SK-N-SH (cell line): ENCODE measurements around the gene GALNT18. TPM values are rescaled to one million over a fixed set of nuclear protein-coding genes. Genes with fewer than 3 reads are reported as not detected.

Experiments
- CTCF ChIA-PET: fragments of 300-600, 350-600 bp; formaldehyde crosslinking; extraction: SDS; loops from one replicate; lab custom pipeline; 2021; lab: Yijun Ruan, JAX
- POLR2A ChIA-PET: fragments of 350-600 bp; sonication (Branson Sonifier 250); formaldehyde crosslinking; extraction: SDS; loops from one replicate; lab custom pipeline; 2020; ENCODE audit warnings: antibody characterized with exemption, inconsistent platforms; lab: Yijun Ruan, JAX
- DNase-seq: peaks from one replicate; pipeline ENCODE4 v3.0.0; 2012
- H2AFZ ChIP-seq: fragments of 200-600 bp; sonication (generic); 2 replicates; pipeline ENCODE4 v1.8.1; 2016; ENCODE audit warnings: antibody characterized with exemption, mild to moderate bottlenecking, low read depth
- H3F3A ChIP-seq: fragments of 200-600 bp; sonication (generic); replicated peaks from 2 replicates; pipeline ENCODE3; 2016; ENCODE audit warnings: antibody characterized with exemption, mild to moderate bottlenecking; ENCODE audit not compliant: insufficient read depth
- H3K27ac ChIP-seq, 2 experiments: fragments of 200-500 bp in 1 of 2; fragments of 200-600 bp in 1 of 2; sonication (Bioruptor generic) in 1 of 2; sonication (generic), shearing (Covaris generic) in 1 of 2; 2 replicates each; pipeline versions ENCODE4 v1.5.1 to v1.6.1; 2014 to 2016; ENCODE audit warnings: low read depth in 2 of 2, inconsistent platforms in 1 of 2, low read length in 1 of 2, mild to moderate bottlenecking in 1 of 2, mixed read lengths in 1 of 2
- H3K27me3 ChIP-seq: fragments of 200-600 bp; sonication (generic), shearing (Covaris generic); 2 replicates; pipeline ENCODE4 v1.6.1; 2016; ENCODE audit warnings: mixed run types; ENCODE audit not compliant: insufficient read depth
- H3K36me3 ChIP-seq, 2 experiments: fragments of 200-500 bp in 1 of 2; fragments of 200-600 bp in 1 of 2; sonication (Bioruptor generic) in 1 of 2; sonication (generic) in 1 of 2; replicated peaks in 1 of 2; 2 replicates each; pipeline versions ENCODE3 to v1.5.1; 2014 to 2016; ENCODE audit warnings: low read length in 1 of 2, mild to moderate bottlenecking in 1 of 2; ENCODE audit not compliant: insufficient read depth in 2 of 2, control insufficient read depth in 1 of 2
- H3K4me1 ChIP-seq, 2 experiments: fragments of 200-500 bp in 1 of 2; fragments of 200-600 bp in 1 of 2; sonication (Bioruptor generic) in 1 of 2; sonication (generic), shearing (Covaris generic) in 1 of 2; 2 replicates each; pipeline versions ENCODE4 v1.5.1 to v1.6.1; 2014 to 2016; ENCODE audit warnings: low read depth in 1 of 2, low read length in 1 of 2, mixed run types in 1 of 2; ENCODE audit not compliant: insufficient read depth in 2 of 2, control insufficient read depth in 1 of 2
- H3K4me2 ChIP-seq: fragments of 200-600 bp; sonication (generic), shearing (Covaris generic); 2 replicates; pipeline ENCODE4 v1.6.1; 2017; ENCODE audit warnings: mixed run types
- H3K4me3 ChIP-seq, 2 experiments: fragments of 200-500 bp in 1 of 2; fragments of 200-600 bp in 1 of 2; sonication (Bioruptor generic) in 1 of 2; sonication (generic), shearing (Covaris generic) in 1 of 2; 2 replicates each; pipeline versions ENCODE4 v1.5.1 to v1.8.1; 2014 to 2016; ENCODE audit warnings: low read depth in 2 of 2, inconsistent platforms in 1 of 2, low read length in 1 of 2, mild to moderate bottlenecking in 1 of 2, mixed read lengths in 1 of 2, moderate library complexity in 1 of 2
- H3K79me2 ChIP-seq: fragments of 200-600 bp; sonication (generic); 2 replicates; pipeline ENCODE4 v1.8.1; 2017; ENCODE audit warnings: mild to moderate bottlenecking; ENCODE audit not compliant: insufficient read depth
- H3K9ac ChIP-seq: fragments of 200-600 bp; sonication (generic); 2 replicates; pipeline ENCODE4 v1.6.1; 2017; ENCODE audit warnings: mixed run types
- H3K9me2 ChIP-seq: fragments of 200-600 bp; sonication (generic); 2 replicates; pipeline ENCODE4 v1.6.1; 2017; ENCODE audit warnings: mixed run types
- H3K9me3 ChIP-seq: fragments of 200-600 bp; sonication (generic); 2 replicates; pipeline ENCODE4 v1.6.1; 2017; ENCODE audit warnings: mixed run types, mild to moderate bottlenecking, moderate library complexity
- H4K20me1 ChIP-seq: fragments of 200-600 bp; sonication (generic); 2 replicates; pipeline ENCODE4 v1.6.1; 2017; ENCODE audit warnings: mild to moderate bottlenecking, mixed run types; ENCODE audit not compliant: insufficient read depth
- CTCF ChIP-seq: fragments of 200-600 bp; sonication (generic); IDR thresholded peaks from 2 replicates; pipeline ENCODE4 v1.6.1; 2017; ENCODE audit warnings: antibody characterized with exemption, mild to moderate bottlenecking, moderate library complexity
- ELF1 ChIP-seq: IDR thresholded peaks from 2 replicates; pipeline ENCODE4 v1.4.0; 2012
- EP300 ChIP-seq, 2 experiments: IDR thresholded peaks; 2 replicates each; pipeline versions ENCODE4 v1.4.0 to v1.6.1; 2012; ENCODE audit warnings: borderline replicate concordance in 1 of 2, low read depth in 1 of 2, low read length in 1 of 2
- EZH2phosphoT487 ChIP-seq: fragments of 200-600 bp; sonication (generic); IDR thresholded peaks from 2 replicates; pipeline ENCODE4 v1.6.1; 2017; ENCODE audit warnings: low read depth, mixed run types, mild to moderate bottlenecking, antibody characterized with exemption, moderate library complexity, borderline replicate concordance
- FOSL2 ChIP-seq: IDR thresholded peaks from 2 replicates; pipeline ENCODE4 v1.4.0; 2012; ENCODE audit warnings: low read depth, mild to moderate bottlenecking, moderate library complexity, borderline replicate concordance
- FOXJ3 ChIP-seq: sonication (generic); formaldehyde crosslinking; IDR thresholded peaks from 2 replicates; pipeline ENCODE4 v1.5.1; 2020; ENCODE audit warnings: mild to moderate bottlenecking, missing genetic modification reagents
- FOXM1 ChIP-seq: IDR thresholded peaks from 2 replicates; pipeline ENCODE4 v1.4.0; 2012; ENCODE audit warnings: low read depth, mild to moderate bottlenecking
- GABPA ChIP-seq: IDR thresholded peaks from 2 replicates; pipeline ENCODE4 v1.4.0; 2012; ENCODE audit warnings: low read depth, mild to moderate bottlenecking
- IRF3 ChIP-seq: fragments of 150-350 bp; IDR thresholded peaks from 2 replicates; pipeline ENCODE4 v1.6.1; 2016; ENCODE audit warnings: mild to moderate bottlenecking, low read depth, low read length
- JUND ChIP-seq: IDR thresholded peaks from 2 replicates; pipeline ENCODE4 v1.4.0; 2012
- MXI1 ChIP-seq: IDR thresholded peaks from 2 replicates; pipeline ENCODE4 v1.6.1; 2012; ENCODE audit warnings: mild to moderate bottlenecking, low read depth, low read length, improper control_type of control experiment
- NFIC ChIP-seq: IDR thresholded peaks from 2 replicates; pipeline ENCODE4 v1.4.0; 2012; ENCODE audit warnings: borderline replicate concordance
- PBX3 ChIP-seq: IDR thresholded peaks from 2 replicates; pipeline ENCODE4; 2012
- REST ChIP-seq: IDR thresholded peaks from 2 replicates; pipeline ENCODE4 v1.6.1; 2012; ENCODE audit warnings: mild to moderate bottlenecking, low read depth, low read length, moderate library complexity
- RFX5 ChIP-seq: IDR thresholded peaks from 2 replicates; pipeline ENCODE4 v1.6.1; 2012; ENCODE audit warnings: mild to moderate bottlenecking, improper control_type of control experiment, low read length
- TAF1 ChIP-seq: IDR thresholded peaks from 2 replicates; pipeline ENCODE4 v1.6.1; 2012; ENCODE audit warnings: low read depth, mild to moderate bottlenecking, low read length, moderate library complexity, borderline replicate concordance
- TEAD4 ChIP-seq: IDR thresholded peaks from 2 replicates; pipeline ENCODE4 v1.4.0; 2012; ENCODE audit warnings: mild to moderate bottlenecking, borderline replicate concordance; ENCODE audit not compliant: insufficient read depth
- USF1 ChIP-seq: IDR thresholded peaks from 2 replicates; pipeline ENCODE4 v1.4.0; 2012; ENCODE audit warnings: low read depth, borderline replicate concordance
- YY1 ChIP-seq: IDR thresholded peaks from 2 replicates; pipeline ENCODE4 v1.4.0; 2012; ENCODE audit warnings: low read depth, mild to moderate bottlenecking
- WGBS: methylation state at CpG from one replicate; pipeline ENCODE4 v1.1.6; 2017; ENCODE audit warnings: low lambda C conversion rate; 5-methylcytosine and 5-hydroxymethylcytosine counted together
- polyA plus RNA-seq, 3 experiments: library from polyadenylated mRNA; depleted of rRNA; stranded (reverse); fragments of >200 nt; gene quantifications; 2 replicates each; pipeline ENCODE4 v1.2.3, GENCODE V29; 2012
- TF ChIP-seq, protein P1 (sequence below): fragments of 150-350 bp; IDR thresholded peaks from 2 replicates; pipeline ENCODE4 v1.6.1; 2017; ENCODE audit warnings: antibody characterized with exemption, low read length, low read depth, borderline replicate concordance

GALNT18 gene
- polyA plus RNA-seq, 1 of the 3 experiments (the other 2 are of a cell fraction): 0.64 TPM

DNA sequence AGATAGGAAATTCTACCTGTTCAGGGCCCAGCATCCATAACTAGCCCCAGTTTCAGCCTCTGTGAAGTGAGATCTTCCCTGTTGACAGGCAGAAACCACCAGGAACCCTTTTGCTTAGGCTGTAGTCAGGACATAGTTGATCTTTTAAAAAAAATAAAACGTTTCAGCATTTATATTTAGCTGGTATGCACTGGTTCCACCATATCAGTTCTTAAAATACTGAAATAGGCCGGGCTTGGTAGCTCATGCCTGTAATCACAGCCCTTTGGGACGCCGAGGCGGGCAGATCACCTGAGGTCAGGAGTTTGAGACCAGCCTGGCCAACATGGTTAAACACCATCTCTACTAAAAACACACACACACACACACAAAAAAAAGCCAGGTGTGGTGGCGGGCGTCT lies 35.3 kb downstream of the GALNT18 start:
- CTCF ChIA-PET: interaction anchor here (0.9 kb wide), 1 partner anchor 17 kb away, joined by 3 read pairs; no protein-coding TSS in a partner anchor
- no peak overlapping the region for H3K4me3 ChIP-seq
- no peak overlapping the region for H3K4me2 ChIP-seq
- no peaks in the 10 kb centered on the region for H3K79me2 ChIP-seq
- WGBS: 73% methylated on average over 7 of the region's 7 CpGs
- no peaks in the 10 kb centered on the region for H3K9me2 ChIP-seq
- H3K27me3 ChIP-seq: no peaks in the 10 kb centered on the region
- H3K27ac ChIP-seq: no peak overlapping the region
- no peak for DNase-seq
- no peaks in the 10 kb centered on the region for H4K20me1 ChIP-seq
- no peak overlapping the region for H3K9ac ChIP-seq
- POLR2A ChIA-PET: no interaction called here
- H3F3A ChIP-seq: peaks cover 5% of the 10 kb centered on the region
- peaks cover 0 to 17% of the 10 kb centered on the region in 2 experiments; a peak in 1 of 4 replicates for H3K4me1 ChIP-seq
- H3K9me3 ChIP-seq: no peaks in the 10 kb centered on the region
- H2AFZ ChIP-seq: no peak overlapping the region
- no peaks in the 10 kb centered on the region for H3K36me3 ChIP-seq
- no peak for TF ChIP-seq RFX5
- TF ChIP-seq EZH2phosphoT487: no peak
- no peak for TF ChIP-seq TAF1
- no peak for TF ChIP-seq NFIC
- TF ChIP-seq EP300 (IDR thresholded peaks at IDR 0.05; ENCODE audit: borderline replicate concordance in 1 of 2, low read depth in 1 of 2, low read length in 1 of 2): no peak
- TF ChIP-seq, protein P1, sequence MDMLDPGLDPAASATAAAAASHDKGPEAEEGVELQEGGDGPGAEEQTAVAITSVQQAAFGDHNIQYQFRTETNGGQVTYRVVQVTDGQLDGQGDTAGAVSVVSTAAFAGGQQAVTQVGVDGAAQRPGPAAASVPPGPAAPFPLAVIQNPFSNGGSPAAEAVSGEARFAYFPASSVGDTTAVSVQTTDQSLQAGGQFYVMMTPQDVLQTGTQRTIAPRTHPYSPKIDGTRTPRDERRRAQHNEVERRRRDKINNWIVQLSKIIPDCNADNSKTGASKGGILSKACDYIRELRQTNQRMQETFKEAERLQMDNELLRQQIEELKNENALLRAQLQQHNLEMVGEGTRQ: no peak
- no peak for TF ChIP-seq FOSL2
- no peak for TF ChIP-seq PBX3
- no peak for TF ChIP-seq JUND
- no peak for TF ChIP-seq REST
- TF ChIP-seq ELF1: no peak
- TF ChIP-seq USF1: no peak
- TF ChIP-seq YY1: no peak
- TF ChIP-seq MXI1: no peak
- TF ChIP-seq CTCF: no peak
- TF ChIP-seq FOXJ3 (CRISPR knock-in tag): no peak
- no peak for TF ChIP-seq GABPA
- no peak for TF ChIP-seq FOXM1
- TF ChIP-seq IRF3: no peak
- no peak for TF ChIP-seq TEAD4
